PC-3 (cell line): ENCODE data around the gene YTHDF1. TPM values are rescaled to one million over a fixed set of nuclear protein-coding genes. Genes with fewer than 3 reads are reported as not detected.

Experiments used
- ATAC-seq: fragments of 200-7000 bp; cut with Tn5 transposase; 2 replicates; pipeline ENCODE4 v1.9.1; 2020; ENCODE audit warnings: mild to moderate bottlenecking, moderate library complexity
- BruUV-seq: library from RNA; stranded (reverse); fragments of 400-500 nt; replicated peaks from 2 replicates; lab custom pipeline; 2021; lab: Mats Ljungman, UMichigan
- CTCF ChIA-PET: fragments of 300-600 bp; sonication (Branson Sonifier 250); formaldehyde crosslinking; loops from one replicate; lab custom pipeline; 2022; ENCODE audit warnings: antibody characterized with exemption; lab: Charles Lee
- POLR2A ChIA-PET: fragments of 300-600 bp; sonication (Branson Sonifier 250); formaldehyde crosslinking; loops from one replicate; lab custom pipeline; 2022; ENCODE audit warnings: antibody characterized with exemption; ENCODE audit not compliant: unreplicated experiment; lab: Charles Lee
- DNase-seq: peaks from one replicate; pipeline ENCODE4 v3.0.0-alpha.2; 2015
- H2AFZ ChIP-seq: fragments of 300-600 bp; sonication (generic); 2 replicates; pipeline ENCODE4 v1.6.0; 2016; ENCODE audit warnings: antibody characterized with exemption, low read length
- H3F3A ChIP-seq: fragments of 300-600 bp; sonication (generic); one replicate; pipeline ENCODE4 v1.6.0; 2017; ENCODE audit warnings: antibody characterized with exemption, low read length, control low read depth, mild to moderate bottlenecking; ENCODE audit not compliant: unreplicated experiment
- H3K27ac ChIP-seq: fragments of 300-600 bp; sonication (generic); 2 replicates; pipeline ENCODE4 v1.5.1; 2016; ENCODE audit warnings: mild to moderate bottlenecking, low read length
- H3K27me3 ChIP-seq: fragments of 300-600 bp; sonication (generic); 2 replicates; pipeline ENCODE4 v1.6.1; 2016; ENCODE audit warnings: low read length, mixed read lengths
- H3K36me3 ChIP-seq: fragments of 300-600 bp; sonication (generic); 2 replicates; pipeline ENCODE4 v1.6.1; 2016; ENCODE audit warnings: low read depth, mixed run types, low read length, mixed read lengths
- H3K4me1 ChIP-seq: fragments of 300-600 bp; sonication (generic); 2 replicates; pipeline ENCODE4 v1.5.1; 2016; ENCODE audit warnings: low read length; ENCODE audit not compliant: insufficient read depth
- H3K4me2 ChIP-seq: fragments of 300-600 bp; sonication (generic); 2 replicates; pipeline ENCODE4 v1.6.0; 2016; ENCODE audit warnings: low read length
- H3K4me3 ChIP-seq: fragments of 300-600 bp; sonication (generic); 2 replicates; pipeline ENCODE4 v1.5.1; 2016; ENCODE audit warnings: mild to moderate bottlenecking, low read length, mixed read lengths
- H3K79me2 ChIP-seq: fragments of 300-600 bp; sonication (generic); 2 replicates; pipeline ENCODE4 v1.6.1; 2017; ENCODE audit warnings: low read length, mixed read lengths
- H3K9ac ChIP-seq: fragments of 300-600 bp; sonication (generic); 2 replicates; pipeline ENCODE4 v1.6.0; 2016; ENCODE audit warnings: mild to moderate bottlenecking, low read length
- H3K9me2 ChIP-seq: fragments of 300-600 bp; sonication (generic); replicated peaks from 2 replicates; pipeline ENCODE4 v1.6.1; 2016; ENCODE audit warnings: mixed run types, low read length, mixed read lengths
- H3K9me3 ChIP-seq: fragments of 300-600 bp; sonication (generic); 2 replicates; pipeline ENCODE4 v1.6.1; 2016; ENCODE audit warnings: low read length, mixed read lengths
- H4K20me1 ChIP-seq: fragments of 300-600 bp; sonication (generic); 2 replicates; pipeline ENCODE4 v1.6.1; 2016; ENCODE audit warnings: low read length, mixed read lengths
- EZH2 ChIP-seq: fragments of 300-600 bp; sonication (generic); IDR thresholded peaks from one replicate; pipeline ENCODE4 v1.6.1; 2017; ENCODE audit warnings: antibody characterized with exemption, mild to moderate bottlenecking, low read length; ENCODE audit not compliant: unreplicated experiment
- EZH2phosphoT487 ChIP-seq: fragments of 300-600 bp; sonication (generic); IDR thresholded peaks from 2 replicates; pipeline ENCODE4 v1.6.1; 2018; ENCODE audit warnings: mild to moderate bottlenecking, antibody characterized with exemption, low read length, borderline replicate concordance
- intact Hi-C: fragments of 100-400 bp; cut with micrococcal nuclease; formaldehyde crosslinking; loops from 2 replicates; pipeline ENCODE4 v1.9.0; 2023
- total RNA-seq: library from RNA; depleted of rRNA; stranded (reverse); fragments of >200 nt; gene quantifications from 2 replicates; pipeline ENCODE4 v1.2.3, GENCODE V29; 2014
- TF ChIP-seq, protein P1 (sequence below): fragments of 300-600 bp; sonication (generic); conservative IDR thresholded peaks from 2 replicates; pipeline ENCODE4 v1.5.1; 2017; ENCODE audit warnings: antibody characterized with exemption, low read depth, mild to moderate bottlenecking, low read length

The YTHDF1 gene
- total RNA-seq, 1 experiment from 2014 or later, result 30.0 TPM

DNA sequence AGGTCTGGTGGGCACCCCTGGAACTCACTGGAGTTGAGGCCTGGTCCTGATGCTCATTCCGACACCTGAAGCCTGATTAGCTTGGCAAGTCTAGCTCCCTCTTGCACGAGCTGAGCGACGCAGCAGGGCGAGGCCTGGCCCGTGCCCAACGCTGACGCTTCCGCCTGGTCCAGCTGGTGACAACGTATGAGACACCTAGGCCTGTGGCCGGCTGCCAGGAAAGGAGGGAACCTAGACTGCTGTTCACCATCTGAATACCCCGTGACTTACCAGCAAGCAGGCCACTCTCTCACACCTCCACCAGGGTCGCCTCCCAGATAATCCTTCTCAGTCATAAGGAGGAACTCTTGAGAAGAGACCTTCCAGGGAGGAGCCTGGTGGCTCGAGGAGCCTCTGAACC, 24.5 kb downstream of the YTHDF1 start:
- peaks cover 22% of the 10 kb centered on the region for H4K20me1 ChIP-seq
- H3K4me3 ChIP-seq, result no peak overlapping the region
- DNase-seq (peak; percentile 97), ATAC-seq (peak; percentile 86)
- no peak overlapping the region for H3K27ac ChIP-seq
- H3K9ac ChIP-seq, result no peak overlapping the region
- H3F3A ChIP-seq, result peaks cover 2% of the 10 kb centered on the region
- no peak overlapping the region for H2AFZ ChIP-seq
- POLR2A ChIA-PET, result interaction anchor here (0.7 kb wide), 1 partner anchor 24 kb away, joined by 3 read pairs; no protein-coding TSS in a partner anchor
- no peak for TF ChIP-seq EZH2phosphoT487
- TF ChIP-seq, protein P1, sequence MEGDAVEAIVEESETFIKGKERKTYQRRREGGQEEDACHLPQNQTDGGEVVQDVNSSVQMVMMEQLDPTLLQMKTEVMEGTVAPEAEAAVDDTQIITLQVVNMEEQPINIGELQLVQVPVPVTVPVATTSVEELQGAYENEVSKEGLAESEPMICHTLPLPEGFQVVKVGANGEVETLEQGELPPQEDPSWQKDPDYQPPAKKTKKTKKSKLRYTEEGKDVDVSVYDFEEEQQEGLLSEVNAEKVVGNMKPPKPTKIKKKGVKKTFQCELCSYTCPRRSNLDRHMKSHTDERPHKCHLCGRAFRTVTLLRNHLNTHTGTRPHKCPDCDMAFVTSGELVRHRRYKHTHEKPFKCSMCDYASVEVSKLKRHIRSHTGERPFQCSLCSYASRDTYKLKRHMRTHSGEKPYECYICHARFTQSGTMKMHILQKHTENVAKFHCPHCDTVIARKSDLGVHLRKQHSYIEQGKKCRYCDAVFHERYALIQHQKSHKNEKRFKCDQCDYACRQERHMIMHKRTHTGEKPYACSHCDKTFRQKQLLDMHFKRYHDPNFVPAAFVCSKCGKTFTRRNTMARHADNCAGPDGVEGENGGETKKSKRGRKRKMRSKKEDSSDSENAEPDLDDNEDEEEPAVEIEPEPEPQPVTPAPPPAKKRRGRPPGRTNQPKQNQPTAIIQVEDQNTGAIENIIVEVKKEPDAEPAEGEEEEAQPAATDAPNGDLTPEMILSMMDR, result no peak
- BruUV-seq, result no TSS peak
- H3K9me3 ChIP-seq, result no peaks in the 10 kb centered on the region
- H3K27me3 ChIP-seq, result no peaks in the 10 kb centered on the region
- no peaks in the 10 kb centered on the region for H3K9me2 ChIP-seq
- peaks cover 17% of the 10 kb centered on the region for H3K4me1 ChIP-seq
- H3K79me2 ChIP-seq, result peaks cover 16% of the 10 kb centered on the region
- H3K4me2 ChIP-seq, result no peak overlapping the region
- intact Hi-C loops, result no loop called here
- CTCF ChIA-PET, result interaction anchor here (0.9 kb wide), 2 partner anchors 23 to 219 kb away, joined by 3 to 5 read pairs; no protein-coding TSS in a partner anchor
- H3K36me3 ChIP-seq, result peaks cover 12% of the 10 kb centered on the region; the same call in 1 of the 2 replicates

DNA sequence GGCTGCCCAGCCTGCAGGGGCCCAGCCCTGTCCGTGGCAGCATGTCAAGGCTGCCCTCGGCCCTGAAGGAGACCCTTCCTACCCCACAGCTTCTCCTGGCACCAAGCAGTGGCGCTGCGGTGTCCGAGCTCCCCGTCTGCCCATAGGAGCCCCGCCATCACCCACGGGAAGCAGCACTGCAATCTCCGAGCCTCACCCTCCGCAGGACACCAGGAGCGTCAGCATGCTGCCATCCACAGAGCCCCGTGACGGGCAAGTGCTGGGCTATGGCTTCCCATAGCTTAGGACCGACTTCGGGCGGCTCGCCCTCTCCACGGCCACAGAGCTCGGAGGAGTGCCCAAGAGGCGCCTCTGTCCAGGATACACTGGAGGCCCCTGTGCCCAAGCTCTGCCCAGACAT, 25.1 kb downstream of the YTHDF1 start:
- Histone ChIP-seq H2AFZ (no peak overlapping the region), H3K4me3 (no peak overlapping the region), H3K79me2 (peaks cover 12% of the 10 kb centered on the region), H3K4me2 (no peak overlapping the region), H3K27ac (no peak overlapping the region), H3K9me2 (no peaks in the 10 kb centered on the region), H3F3A (no peaks in the 10 kb centered on the region), H4K20me1 (peaks cover 17% of the 10 kb centered on the region), H3K9ac (no peak overlapping the region), H3K4me1 (peaks cover 13% of the 10 kb centered on the region), H3K27me3 (no peaks in the 10 kb centered on the region), H3K36me3 (peaks cover 11% of the 10 kb centered on the region; the same call in 1 of the 2 replicates), H3K9me3 (no peaks in the 10 kb centered on the region)
- DNase-seq (no peak), ATAC-seq (no peak; the same call in 1 of the 2 replicates)
- TF ChIP-seq, protein P1, result no peak
- TF ChIP-seq EZH2phosphoT487, result no peak
- no peak for TF ChIP-seq EZH2
- POLR2A ChIA-PET, result interaction anchor here (0.7 kb wide), 1 partner anchor 24 kb away, joined by 3 read pairs; no protein-coding TSS in a partner anchor
- CTCF ChIA-PET, result interaction anchor here (0.9 kb wide), 2 partner anchors 24 to 218 kb away, joined by 3 to 5 read pairs; no protein-coding TSS in a partner anchor
- BruUV-seq, result no TSS peak
- intact Hi-C loops, result no loop called here

DNA sequence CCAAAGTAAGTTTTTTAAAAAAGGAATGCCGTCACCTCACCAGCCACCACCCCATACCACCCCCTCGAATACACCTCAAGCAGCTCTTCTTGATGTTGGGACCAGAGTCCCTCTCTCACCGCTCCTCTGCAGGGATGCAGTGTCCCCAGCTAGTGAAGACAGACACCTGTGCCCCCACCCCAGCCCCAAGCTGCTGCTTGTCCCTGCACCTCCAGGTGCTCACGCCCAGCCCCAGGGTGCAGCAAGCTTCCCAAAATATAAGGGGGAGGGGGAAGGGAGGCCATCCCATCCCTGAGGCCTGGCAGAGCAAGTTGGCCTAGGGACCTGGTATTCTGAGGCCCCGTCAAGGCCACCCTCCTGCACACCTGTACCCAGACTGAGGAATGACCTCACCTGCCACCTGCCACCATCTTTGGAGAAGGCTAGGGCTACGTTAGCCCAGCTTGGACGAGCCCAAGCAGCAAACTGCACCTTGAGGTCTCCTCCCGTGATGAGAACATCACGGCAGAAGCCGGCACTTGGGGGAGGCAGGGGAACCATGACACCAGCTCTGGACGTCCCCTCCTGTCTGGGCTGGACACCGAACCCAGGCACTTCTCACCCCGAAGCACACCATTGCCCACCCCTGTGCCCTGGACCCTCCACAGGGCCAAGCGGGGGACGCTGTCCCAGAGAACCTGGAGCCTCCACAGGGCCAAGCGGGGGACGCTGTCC, 25.9 kb downstream of the YTHDF1 start:
- TF ChIP-seq, protein P1, result no peak
- no peak for TF ChIP-seq EZH2
- TF ChIP-seq EZH2phosphoT487, result no peak
- POLR2A ChIA-PET, result no interaction called here
- Histone ChIP-seq H3F3A (no peaks in the 10 kb centered on the region), H3K4me3 (no peak overlapping the region), H2AFZ (no peak overlapping the region), H3K9me3 (no peaks in the 10 kb centered on the region), H3K36me3 (peaks cover 2% of the 10 kb centered on the region; the same call in 1 of the 2 replicates), H3K9me2 (no peaks in the 10 kb centered on the region), H3K27me3 (no peaks in the 10 kb centered on the region), H3K4me2 (no peak overlapping the region), H3K79me2 (peaks cover 3% of the 10 kb centered on the region), H3K9ac (no peak overlapping the region), H4K20me1 (peaks cover 9% of the 10 kb centered on the region), H3K27ac (no peak overlapping the region), H3K4me1 (peaks cover 10% of the 10 kb centered on the region)
- CTCF ChIA-PET, result no interaction called here
- DNase-seq (no peak), ATAC-seq (no peak)
- no TSS peak for BruUV-seq
- intact Hi-C loops, result no loop called here
